CD4-positive, alpha-beta T cell treated with Interleukin-2 at 100 ng/mL for 4 hours (primary cell): Measurements from ENCODE around the gene KLK1.
A peak's percentile ranks its signal among the peaks of the same experiment; 100 is the strongest.
"Not testable (repeated sequence)": the region's sequence is repeated elsewhere in the genome, so short reads cannot be mapped to it uniquely, and the experiment has no call there.

Experiments used
- DNase-seq: peaks from one replicate; pipeline ENCODE4 v3.0.0-alpha.2; 2020; ENCODE audit warnings: low spot score

Gene KLK1

GRCh38 chr19:50814883-50815282 lies 8.7 kb downstream of the KLK1 start:
- no peak for DNase-seq

- no peak for DNase-seq
These were observed 11.1 kb downstream of the KLK1 start for GRCh38 chr19:50812474-50812873.

GRCh38 chr19:50811622-50812238 lies 11.9 kb downstream of the KLK1 start:
- not testable (repeated sequence) for DNase-seq

- no peak for DNase-seq
These were observed 14.7 kb downstream of the KLK1 start for GRCh38 chr19:50808856-50809255.

GRCh38 chr19:50804420-50805272 lies 18.9 kb downstream of the KLK1 start:
- DNase-seq, result peak; percentile 98

GRCh38 chr19:50803633-50804419 lies 19.8 kb downstream of the KLK1 start:
- no peak for DNase-seq

- no peak for DNase-seq
These were observed 22.5 kb downstream of the KLK1 start for GRCh38 chr19:50801107-50801506.

GRCh38 chr19:50799547-50799851 lies 24.1 kb downstream of the KLK1 start:
- DNase-seq, result no peak

- no peak for DNase-seq
These were observed 24.7 kb downstream of the KLK1 start for GRCh38 chr19:50798659-50799546.

GRCh38 chr19:50797781-50798658 lies 25.6 kb downstream of the KLK1 start:
- DNase-seq, result no peak

GRCh38 chr19:50797429-50797780 lies 26.2 kb downstream of the KLK1 start:
- no peak for DNase-seq

- DNase-seq, result no peak
These were observed 26.8 kb downstream of the KLK1 start for GRCh38 chr19:50796634-50797428.

GRCh38 chr19:50796128-50796633 lies 27.4 kb downstream of the KLK1 start:
- no peak for DNase-seq

- DNase-seq, result no peak
These were observed 27.9 kb downstream of the KLK1 start for GRCh38 chr19:50795664-50796073.

GRCh38 chr19:50794876-50795663 lies 28.5 kb downstream of the KLK1 start:
- no peak for DNase-seq

- DNase-seq, result no peak
These were observed 29.3 kb downstream of the KLK1 start for GRCh38 chr19:50794074-50794875.

- no peak for DNase-seq
These were observed 30.0 kb downstream of the KLK1 start for GRCh38 chr19:50793558-50794065.
